K562 (cell line): ENCODE results near the gene EGFR. TPM values are rescaled to one million over a fixed set of nuclear protein-coding genes. Genes with fewer than 3 reads are reported as not detected.

ENCODE experiments used
- ATAC-seq: fragments of 200-7000 bp; cut with Tn5 transposase; 3 replicates; pipeline ENCODE4 v1.9.1; 2020; ENCODE audit warnings: moderate library complexity
- BruUV-seq: library from RNA; stranded (reverse); fragments of 400-500 nt; replicated peaks from 2 replicates; lab custom pipeline; 2021; lab: Mats Ljungman, UMichigan
- CTCF ChIA-PET: fragments of 300-600 bp; formaldehyde crosslinking; extraction: SDS; loops from one replicate; lab custom pipeline; 2021; ENCODE audit warnings: low intra/inter-chr PET ratio; lab: Yijun Ruan, JAX
- POLR2A ChIA-PET: fragments of 300-600, 350-650 bp; sonication (Branson Sonifier 250); formaldehyde crosslinking; extraction: SDS; loops from one replicate; lab custom pipeline; 2021; ENCODE audit warnings: antibody characterized with exemption, inconsistent platforms; lab: Yijun Ruan, JAX
- DNase-seq, 4 experiments: peaks; one replicate each; pipeline versions ENCODE4 v3.0.0 to v3.0.0-alpha.2; 2011 to 2018; ENCODE audit warnings: low spot score in 3 of 4, mixed read lengths in 3 of 4; ENCODE audit errors: extremely low read depth in 1 of 4
- FAIRE-seq: peaks from 2 replicates; lab custom pipeline; 2011; peaks lifted over from hg19 to GRCh38; lab: Jason Lieb, UNC
- H2AFZ ChIP-seq: 2 replicates; pipeline ENCODE4 v1.6.0; 2011; ENCODE audit warnings: low read depth, low read length, control low read depth, inconsistent platforms
- H3K27ac ChIP-seq: fragments of 200-600 bp; 3 replicates; pipeline ENCODE4 v1.8.0; 2011; ENCODE audit warnings: low read depth, mild to moderate bottlenecking, control low read depth, inconsistent platforms, low read length, moderate library complexity, mixed read lengths; ENCODE audit errors: extremely low read depth
- H3K27me3 ChIP-seq, 2 experiments: fragments of 300-600 bp in 1 of 2; 2 replicates in 1 of 2; 3 replicates in 1 of 2; pipeline versions ENCODE4 v1.6.0 to v1.8.0; 2011; ENCODE audit warnings: inconsistent platforms in 2 of 2, low read length in 2 of 2, mild to moderate bottlenecking in 1 of 2, mixed read lengths in 1 of 2, moderate library complexity in 1 of 2; ENCODE audit not compliant: control insufficient read depth in 2 of 2, insufficient read depth in 2 of 2
- H3K36me3 ChIP-seq: fragments of 300-600 bp; 3 replicates; pipeline ENCODE4 v1.8.0; 2011; ENCODE audit warnings: mild to moderate bottlenecking, low read length, inconsistent platforms; ENCODE audit not compliant: control insufficient read depth, insufficient read depth
- H3K4me1 ChIP-seq, 2 experiments: fragments of 200-600 bp in 1 of 2; replicated peaks in 1 of 2; 2 replicates in 1 of 2; 3 replicates in 1 of 2; pipeline versions ENCODE4 v1.5.1 to v1.8.0; 2011; ENCODE audit warnings: inconsistent platforms in 2 of 2, low read length in 2 of 2, mild to moderate bottlenecking in 1 of 2, mixed read lengths in 1 of 2, moderate library complexity in 1 of 2; ENCODE audit not compliant: control insufficient read depth in 2 of 2, insufficient read depth in 2 of 2
- H3K4me2 ChIP-seq: 2 replicates; pipeline ENCODE4 v1.6.1; 2011; ENCODE audit warnings: low read length, control low read depth, inconsistent platforms, mixed read lengths; ENCODE audit not compliant: insufficient read depth
- H3K4me3 ChIP-seq: fragments of 200-600 bp; sonication (generic), shearing (Covaris generic); 2 replicates; pipeline ENCODE4 v1.5.1; 2016; ENCODE audit warnings: control low read depth, inconsistent platforms
- H3K79me2 ChIP-seq: fragments of 200-600 bp; 3 replicates; pipeline ENCODE4 v1.8.0; 2011; ENCODE audit warnings: low read length, inconsistent platforms; ENCODE audit not compliant: control insufficient read depth, insufficient read depth
- H3K9ac ChIP-seq, 2 experiments: 2 replicates each; pipeline versions ENCODE4 v1.6.0 to v1.6.1; 2011; ENCODE audit warnings: low read depth in 2 of 2, low read length in 2 of 2, control low read depth in 1 of 2, inconsistent platforms in 1 of 2, mild to moderate bottlenecking in 1 of 2, mixed read lengths in 1 of 2; ENCODE audit not compliant: insufficient read depth in 1 of 2
- H3K9me1 ChIP-seq: one replicate; pipeline ENCODE4 v1.6.0; 2011; ENCODE audit warnings: inconsistent platforms, mild to moderate bottlenecking, low read length, moderate library complexity; ENCODE audit not compliant: control insufficient read depth, insufficient read depth
- H3K9me3 ChIP-seq: replicated peaks from 2 replicates; pipeline ENCODE4 v1.5.1; 2011; ENCODE audit warnings: low read depth, low read length, inconsistent platforms; ENCODE audit not compliant: control insufficient read depth, insufficient read depth
- H4K20me1 ChIP-seq: replicated peaks from 2 replicates; pipeline ENCODE4 v1.6.1; 2011; ENCODE audit warnings: low read length, inconsistent platforms, mixed read lengths; ENCODE audit not compliant: control insufficient read depth, insufficient read depth
- BRCA1 ChIP-seq, 2 experiments: fragments of 450-650 bp in 1 of 2; sonication (generic) in 1 of 2; formaldehyde crosslinking in 1 of 2; IDR thresholded peaks; 2 replicates each; pipeline versions ENCODE4 v1.5.0 to v1.6.1; 2017 to 2020; ENCODE audit warnings: mild to moderate bottlenecking in 1 of 2, missing genetic modification reagents in 1 of 2
- CCAR2 ChIP-seq: fragments of 200-400 bp; formaldehyde crosslinking; IDR thresholded peaks from 2 replicates; pipeline ENCODE4 v1.6.1; 2017; ENCODE audit warnings: mild to moderate bottlenecking, low read depth, low read length
- HDGF ChIP-seq: fragments of 450-650 bp; IDR thresholded peaks from 2 replicates; pipeline ENCODE4 v1.6.1; 2016
- JUN ChIP-seq, 2 experiments: sonication (generic) in 1 of 2; formaldehyde crosslinking in 1 of 2; IDR thresholded peaks; 2 replicates each; pipeline versions ENCODE4 v1.6.1 to v1.8.0; 2012 to 2022; ENCODE audit warnings: borderline replicate concordance in 2 of 2, mild to moderate bottlenecking in 2 of 2, improper control_type of control experiment in 1 of 2, low read depth in 1 of 2, low read length in 1 of 2, missing genetic modification reagents in 1 of 2
- LEF1 ChIP-seq: fragments of 450-650 bp; IDR thresholded peaks from 2 replicates; pipeline ENCODE4 v1.6.1; 2016; ENCODE audit warnings: mild to moderate bottlenecking
- MCM2 ChIP-seq: fragments of 450-650 bp; IDR thresholded peaks from 2 replicates; pipeline ENCODE4 v1.6.1; 2017; ENCODE audit warnings: low read depth, mild to moderate bottlenecking
- POLR2H ChIP-seq: IDR thresholded peaks from 2 replicates; pipeline ENCODE4 v1.6.1; 2016; ENCODE audit warnings: missing genetic modification characterization, low read depth, mild to moderate bottlenecking, control low read depth, missing compliant biosample characterization, moderate library complexity
- SMARCE1 ChIP-seq: fragments of 450-650 bp; IDR thresholded peaks from 2 replicates; pipeline ENCODE4 v1.7.1; 2016; ENCODE audit warnings: mild to moderate bottlenecking
- SREBF2 ChIP-seq: sonication (generic); formaldehyde crosslinking; IDR thresholded peaks from 2 replicates; pipeline ENCODE4 v1.4.0; 2020; ENCODE audit warnings: mild to moderate bottlenecking, missing genetic modification reagents
- STAT5A ChIP-seq: IDR thresholded peaks from 2 replicates; pipeline ENCODE4 v1.6.1; 2012; ENCODE audit warnings: low read length, inconsistent platforms, borderline replicate concordance
- THRAP3 ChIP-seq: fragments of 450-650 bp; IDR thresholded peaks from 2 replicates; pipeline ENCODE4 v1.6.1; 2016; ENCODE audit warnings: mild to moderate bottlenecking, inconsistent platforms, borderline replicate concordance
- ZNF354B ChIP-seq: fragments of 250-450 bp; sonication (Bioruptor Pico); IDR thresholded peaks from 2 replicates; pipeline ENCODE4 v1.4.0; 2020
- ZNF551 ChIP-seq: fragments of 250-450 bp; sonication (Bioruptor Pico); IDR thresholded peaks from 2 replicates; pipeline ENCODE4 v1.5.0; 2021; ENCODE audit warnings: mild to moderate bottlenecking, moderate library complexity
- WGBS: fragments of 100-300 bp; shearing (Covaris generic); methylation state at CpG from one replicate; pipeline ENCODE4 v1.1.6; 2016; ENCODE audit warnings: low coverage, mixed read lengths; ENCODE audit not compliant: insufficient coverage; ENCODE audit errors: missing lambda C conversion rate; 5-methylcytosine and 5-hydroxymethylcytosine counted together
- in situ Hi-C: fragments of 300-500 bp; cut with MboI; formaldehyde crosslinking; loops from 4 replicates; pipeline ENCODE4 v1.15.0; 2018; ENCODE audit warnings: inconsistent platforms, mixed read lengths
- intact Hi-C: fragments of 100-400 bp; cut with micrococcal nuclease; formaldehyde crosslinking; loops from 2 replicates; pipeline ENCODE4 v1.14.2; 2022
- polyA plus RNA-seq, 8 experiments: library from polyadenylated mRNA; depleted of rRNA in 4 of 8; stranded (reverse) in 5 of 8; unstranded in 3 of 8; fragments of >200 nt; fragmentation: Nextera tagmentation in 2 of 8; fragmentation: Illumina TruSeq in 1 of 8; extraction: Ambion mirVana in 2 of 8; extraction: Trizol in 1 of 8; gene quantifications; 2 replicates each; pipeline versions ENCODE4 v1.2.1 to v1.2.3, GENCODE V29; 2011 to 2014; ENCODE audit warnings: inconsistent platforms in 1 of 8, missing spikeins in 1 of 8
- total RNA-seq, 7 experiments: library from RNA; depleted of rRNA in 6 of 7; stranded (reverse); fragments of >200 nt in 6 of 7; fragmentation: Illumina TruSeq in 2 of 7; extraction: Trizol in 2 of 7; gene quantifications; 2 replicates each; pipeline versions ENCODE4 v1.2.1 to v1.2.3, GENCODE V29; 2011 to 2021; ENCODE audit warnings: low replicate concordance in 1 of 7
- TF ChIP-seq, protein P1 (sequence below): fragments of 200-400 bp; formaldehyde crosslinking; IDR thresholded peaks from 2 replicates; pipeline ENCODE4 v1.6.1; 2017; ENCODE audit warnings: mild to moderate bottlenecking, low read depth, low read length, moderate library complexity
- TF ChIP-seq, protein P2 (sequence below), 3 experiments: fragments of 200-800 bp in 1 of 3; fragments of 250-450 bp in 1 of 3; fragments of 450-650 bp in 1 of 3; sonication (Bioruptor Pico) in 1 of 3; sonication (Bioruptor generic) in 1 of 3; formaldehyde crosslinking in 1 of 3; IDR thresholded peaks; 2 replicates each; pipeline versions ENCODE4 v1.6.1 to v1.8.0; 2016 to 2022; ENCODE audit warnings: mild to moderate bottlenecking in 2 of 3, missing genetic modification characterization in 2 of 3, missing compliant biosample characterization in 1 of 3, moderate library complexity in 1 of 3
- TF ChIP-seq, protein P3 (sequence below): fragments of 250-450 bp; sonication (Bioruptor Pico); IDR thresholded peaks from 2 replicates; pipeline ENCODE4 v1.8.0; 2022; ENCODE audit warnings: moderate library complexity, mild to moderate bottlenecking, inconsistent platforms

The EGFR gene
- total and polyA plus RNA-seq, 9 of the 15 experiments (the other 6 are each of a cell fraction or from before 2014, with no cell fraction given) = 0.13 TPM; not detected in 8

DNA sequence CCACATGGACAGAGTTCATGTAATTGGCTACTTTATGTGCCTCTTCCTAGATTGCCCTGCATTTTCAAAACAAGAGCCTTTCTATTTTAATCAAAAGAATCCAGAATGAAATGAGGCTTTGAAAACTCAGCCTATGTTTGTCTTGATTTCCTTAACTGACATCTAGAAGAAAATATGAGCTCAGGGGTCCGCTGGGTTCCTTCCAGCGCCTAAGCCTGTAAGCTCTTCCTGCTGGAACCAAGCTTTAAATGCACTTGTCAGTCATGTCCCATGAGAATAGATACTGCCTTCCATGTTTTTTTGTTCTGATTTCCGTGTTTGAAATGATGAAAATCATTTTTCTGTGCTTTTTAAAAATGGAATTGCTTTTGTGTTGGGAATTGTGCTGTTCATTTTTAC lies 74.2 kb downstream of the EGFR start:
- H3K9me3 ChIP-seq = no peaks in the 10 kb centered on the region
- TF ChIP-seq, protein P1, sequence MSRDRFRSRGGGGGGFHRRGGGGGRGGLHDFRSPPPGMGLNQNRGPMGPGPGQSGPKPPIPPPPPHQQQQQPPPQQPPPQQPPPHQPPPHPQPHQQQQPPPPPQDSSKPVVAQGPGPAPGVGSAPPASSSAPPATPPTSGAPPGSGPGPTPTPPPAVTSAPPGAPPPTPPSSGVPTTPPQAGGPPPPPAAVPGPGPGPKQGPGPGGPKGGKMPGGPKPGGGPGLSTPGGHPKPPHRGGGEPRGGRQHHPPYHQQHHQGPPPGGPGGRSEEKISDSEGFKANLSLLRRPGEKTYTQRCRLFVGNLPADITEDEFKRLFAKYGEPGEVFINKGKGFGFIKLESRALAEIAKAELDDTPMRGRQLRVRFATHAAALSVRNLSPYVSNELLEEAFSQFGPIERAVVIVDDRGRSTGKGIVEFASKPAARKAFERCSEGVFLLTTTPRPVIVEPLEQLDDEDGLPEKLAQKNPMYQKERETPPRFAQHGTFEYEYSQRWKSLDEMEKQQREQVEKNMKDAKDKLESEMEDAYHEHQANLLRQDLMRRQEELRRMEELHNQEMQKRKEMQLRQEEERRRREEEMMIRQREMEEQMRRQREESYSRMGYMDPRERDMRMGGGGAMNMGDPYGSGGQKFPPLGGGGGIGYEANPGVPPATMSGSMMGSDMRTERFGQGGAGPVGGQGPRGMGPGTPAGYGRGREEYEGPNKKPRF = no peak
- TF ChIP-seq, protein P2, sequence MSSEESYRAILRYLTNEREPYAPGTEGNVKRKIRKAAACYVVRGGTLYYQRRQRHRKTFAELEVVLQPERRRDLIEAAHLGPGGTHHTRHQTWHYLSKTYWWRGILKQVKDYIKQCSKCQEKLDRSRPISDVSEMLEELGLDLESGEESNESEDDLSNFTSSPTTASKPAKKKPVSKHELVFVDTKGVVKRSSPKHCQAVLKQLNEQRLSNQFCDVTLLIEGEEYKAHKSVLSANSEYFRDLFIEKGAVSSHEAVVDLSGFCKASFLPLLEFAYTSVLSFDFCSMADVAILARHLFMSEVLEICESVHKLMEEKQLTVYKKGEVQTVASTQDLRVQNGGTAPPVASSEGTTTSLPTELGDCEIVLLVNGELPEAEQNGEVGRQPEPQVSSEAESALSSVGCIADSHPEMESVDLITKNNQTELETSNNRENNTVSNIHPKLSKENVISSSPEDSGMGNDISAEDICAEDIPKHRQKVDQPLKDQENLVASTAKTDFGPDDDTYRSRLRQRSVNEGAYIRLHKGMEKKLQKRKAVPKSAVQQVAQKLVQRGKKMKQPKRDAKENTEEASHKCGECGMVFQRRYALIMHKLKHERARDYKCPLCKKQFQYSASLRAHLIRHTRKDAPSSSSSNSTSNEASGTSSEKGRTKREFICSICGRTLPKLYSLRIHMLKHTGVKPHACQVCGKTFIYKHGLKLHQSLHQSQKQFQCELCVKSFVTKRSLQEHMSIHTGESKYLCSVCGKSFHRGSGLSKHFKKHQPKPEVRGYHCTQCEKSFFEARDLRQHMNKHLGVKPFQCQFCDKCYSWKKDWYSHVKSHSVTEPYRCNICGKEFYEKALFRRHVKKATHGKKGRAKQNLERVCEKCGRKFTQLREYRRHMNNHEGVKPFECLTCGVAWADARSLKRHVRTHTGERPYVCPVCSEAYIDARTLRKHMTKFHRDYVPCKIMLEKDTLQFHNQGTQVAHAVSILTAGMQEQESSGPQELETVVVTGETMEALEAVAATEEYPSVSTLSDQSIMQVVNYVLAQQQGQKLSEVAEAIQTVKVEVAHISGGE (CRISPR knock-in tag; IDR thresholded peaks at IDR 0.05) = no peak
- TF ChIP-seq HDGF (no peak), CCAR2 (no peak), SMARCE1 (no peak), THRAP3 (no peak), BRCA1 (IDR thresholded peaks at IDR 0.05) (no peak), BRCA1 (CRISPR knock-in tag; IDR thresholded peaks at IDR 0.05) (no peak), ZNF354B (CRISPR knock-in tag) (no peak), MCM2 (no peak), JUN (IDR thresholded peaks at IDR 0.05; ENCODE audit: borderline replicate concordance, low read depth, low read length) (no peak), JUN (CRISPR knock-in tag; IDR thresholded peaks at IDR 0.05; ENCODE audit: borderline replicate concordance) (no peak), LEF1 (no peak), SREBF2 (CRISPR knock-in tag) (no peak), POLR2H (tag) (no peak), STAT5A (no peak), ZNF551 (no peak)
- TF ChIP-seq, protein P3, sequence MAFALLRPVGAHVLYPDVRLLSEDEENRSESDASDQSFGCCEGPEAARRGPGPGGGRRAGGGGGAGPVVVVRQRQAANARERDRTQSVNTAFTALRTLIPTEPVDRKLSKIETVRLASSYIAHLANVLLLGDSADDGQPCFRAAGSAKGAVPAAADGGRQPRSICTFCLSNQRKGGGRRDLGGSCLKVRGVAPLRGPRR (CRISPR knock-in tag) = no peak
- no peak overlapping the region for H2AFZ ChIP-seq
- intact Hi-C loops (no loop called here), in situ Hi-C loops (no loop called here)
- H3K27ac ChIP-seq = no peak overlapping the region
- H3K36me3 ChIP-seq = no peaks in the 10 kb centered on the region
- ATAC-seq (no peak), FAIRE-seq (no peak), DNase-seq (no peak)
- peaks cover 19 to 41% of the 10 kb centered on the region in 2 experiments for H3K27me3 ChIP-seq
- ChIA-PET POLR2A (no interaction called here), CTCF (no interaction called here)
- H3K9ac ChIP-seq = no peak overlapping the region
- H4K20me1 ChIP-seq = no peaks in the 10 kb centered on the region
- WGBS = 0% methylated on average over 3 of the region's 3 CpGs
- no peaks in the 10 kb centered on the region for H3K9me1 ChIP-seq
- H3K4me3 ChIP-seq = no peak overlapping the region
- H3K4me2 ChIP-seq = no peak overlapping the region
- H3K79me2 ChIP-seq = no peaks in the 10 kb centered on the region
- no TSS peak for BruUV-seq
- H3K4me1 ChIP-seq = peaks cover 0 to 2% of the 10 kb centered on the region in 2 experiments; a peak in 1 of 5 replicates
